Embryonic facial prominence (tissue), 1 donor: Measurements from ENCODE around the gene RNF214.
"Not testable (repeated sequence)": the region's sequence is repeated elsewhere in the genome, so short reads cannot be mapped to it uniquely, and the experiment has no call there.

Source experiments
- DNase-seq: peaks from one replicate; pipeline ENCODE4 v3.0.0-alpha.2; 2016; ENCODE audit errors: extremely low spot score

RNF214 gene

DNA sequence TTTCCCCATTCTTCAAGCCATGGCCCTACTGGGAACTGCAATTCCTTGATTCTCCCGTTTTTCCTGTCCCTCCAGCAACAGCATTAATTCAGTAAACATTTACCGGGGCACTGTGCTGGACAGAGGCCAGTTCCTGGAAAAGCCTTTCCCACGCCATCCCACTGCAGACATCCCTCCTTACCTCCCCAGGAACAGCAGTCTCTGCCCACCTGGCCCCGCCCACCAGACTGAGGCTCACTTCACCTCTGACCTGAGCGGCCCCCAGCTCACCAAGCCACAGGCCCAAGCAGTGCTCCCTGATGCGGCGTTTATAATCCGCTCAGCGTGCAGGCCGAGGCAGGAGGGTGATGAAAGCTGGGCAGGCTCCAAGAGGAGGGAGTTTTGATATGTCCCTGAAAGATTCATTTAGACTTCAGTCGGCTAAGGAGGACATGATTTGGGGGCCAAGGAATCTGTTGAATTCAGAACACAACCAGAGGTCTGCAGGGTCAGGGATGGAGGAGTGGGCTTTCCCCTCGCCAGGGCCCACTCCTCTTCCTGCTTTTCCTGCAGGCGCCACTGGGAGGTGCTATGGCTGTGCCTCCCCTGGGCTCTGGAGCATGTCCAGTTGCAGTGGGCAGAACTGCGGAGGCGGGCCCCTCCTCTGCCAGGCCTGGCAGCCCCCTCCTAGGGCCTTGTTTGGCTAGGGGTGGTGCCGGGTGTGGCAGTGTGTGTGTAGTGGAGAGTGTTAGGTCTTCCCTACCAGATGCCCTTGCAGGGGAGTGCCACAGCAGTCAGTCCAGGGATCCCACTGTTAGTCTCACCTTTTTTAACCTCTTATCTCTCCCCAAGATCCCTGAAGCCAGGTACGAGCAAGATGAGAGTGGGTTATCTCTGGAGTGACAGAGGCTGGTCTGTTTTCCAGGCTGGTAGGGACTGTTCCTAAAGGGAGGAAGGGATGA is 34.7 kb upstream of the RNF214 start:
- no peak for DNase-seq

DNA sequence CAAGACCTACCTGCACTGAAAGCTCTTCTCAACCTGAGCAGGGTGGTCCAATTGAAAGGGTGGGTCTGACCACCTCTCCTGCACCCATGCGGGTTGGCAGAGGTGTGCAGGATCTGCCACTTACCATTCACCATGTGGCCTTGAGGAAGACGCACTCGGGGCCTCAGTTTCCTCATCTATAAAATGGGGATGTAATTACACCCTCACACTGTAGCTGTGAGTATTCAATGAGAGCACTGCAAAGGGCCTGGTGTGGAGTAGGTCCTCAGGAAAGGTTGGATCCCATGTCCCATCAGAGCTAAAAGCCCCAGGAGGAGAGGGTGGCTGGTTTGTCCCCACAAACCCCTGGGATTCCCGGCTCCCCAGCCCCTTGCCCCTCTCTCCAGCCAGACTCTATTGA is 33.9 kb upstream of the RNF214 start:
- DNase-seq: no peak

DNA sequence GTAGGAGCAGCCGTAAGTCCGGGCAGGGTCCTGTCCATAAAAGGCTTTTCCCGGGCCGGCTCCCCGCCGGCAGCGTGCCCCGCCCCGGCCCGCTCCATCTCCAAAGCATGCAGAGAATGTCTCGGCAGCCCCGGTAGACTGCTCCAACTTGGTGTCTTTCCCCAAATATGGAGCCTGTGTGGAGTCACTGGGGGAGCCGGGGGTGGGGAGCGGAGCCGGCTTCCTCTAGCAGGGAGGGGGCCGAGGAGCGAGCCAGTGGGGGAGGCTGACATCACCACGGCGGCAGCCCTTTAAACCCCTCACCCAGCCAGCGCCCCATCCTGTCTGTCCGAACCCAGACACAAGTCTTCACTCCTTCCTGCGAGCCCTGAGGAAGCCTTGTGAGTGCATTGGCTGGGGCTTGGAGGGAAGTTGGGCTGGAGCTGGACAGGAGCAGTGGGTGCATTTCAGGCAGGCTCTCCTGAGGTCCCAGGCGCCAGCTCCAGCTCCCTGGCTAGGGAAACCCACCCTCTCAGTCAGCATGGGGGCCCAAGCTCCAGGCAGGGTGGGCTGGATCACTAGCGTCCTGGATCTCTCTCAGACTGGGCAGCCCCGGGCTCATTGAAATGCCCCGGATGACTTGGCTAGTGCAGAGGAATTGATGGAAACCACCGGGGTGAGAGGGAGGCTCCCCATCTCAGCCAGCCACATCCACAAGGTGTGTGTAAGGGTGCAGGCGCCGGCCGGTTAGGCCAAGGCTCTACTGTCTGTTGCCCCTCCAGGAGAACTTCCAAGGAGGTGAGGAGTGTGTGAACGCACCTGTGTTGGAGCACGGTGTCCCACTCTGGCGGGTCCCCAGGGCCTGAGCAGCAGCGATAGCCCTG is 33.2 kb upstream of the RNF214 start, which contains the start of gene TAGLN:
Gene TAGLN (plus strand): TSS at position 318 of the 863 bp plus-strand sequence. CDS start 3,644 bp downstream, outside the sequence.
- no peak for DNase-seq

GRCh38 chr11:117199916-117200812 is 32.3 kb upstream of the RNF214 start:
- no peak for DNase-seq

DNA sequence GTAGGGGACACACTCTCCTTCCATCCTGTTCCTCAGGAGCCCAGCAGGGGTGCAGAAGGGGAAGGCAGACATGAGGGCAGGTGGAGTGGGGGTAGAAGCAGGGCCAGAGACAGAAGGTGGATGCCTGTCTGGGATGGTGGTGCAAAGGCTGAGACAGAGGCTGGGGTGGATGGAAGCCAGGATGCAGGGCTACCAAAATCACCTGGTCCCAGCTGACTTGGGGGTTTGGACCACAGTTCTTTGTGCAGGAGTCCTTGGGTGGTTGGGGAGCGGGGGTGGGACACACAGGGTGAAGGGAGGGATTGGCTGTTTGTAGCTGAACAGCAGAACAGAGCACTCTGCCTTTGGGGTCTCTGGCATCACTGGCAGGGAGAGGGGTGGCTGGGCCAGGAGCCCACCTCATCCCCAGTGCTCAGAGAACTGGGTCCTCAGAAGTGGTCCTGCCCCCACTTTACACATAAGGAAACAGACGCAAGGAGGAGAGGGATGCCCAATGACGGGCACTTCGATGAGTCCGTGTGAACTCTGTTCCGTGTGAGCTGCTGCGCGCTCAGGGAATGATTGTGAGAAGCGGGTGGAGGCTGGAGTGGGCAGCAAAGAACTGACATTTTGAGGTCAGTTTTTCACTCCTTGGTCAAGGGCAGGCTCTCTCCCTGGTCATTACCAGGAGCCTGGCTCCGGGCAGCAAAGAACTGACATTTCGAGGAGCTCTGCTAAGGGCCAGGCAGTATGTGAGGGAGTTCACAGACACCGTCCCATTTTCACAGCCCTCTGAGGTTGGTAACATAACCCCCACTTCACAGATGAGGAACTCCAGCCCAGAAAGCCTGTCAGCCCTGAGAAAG is 31.4 kb upstream of the RNF214 start:
- DNase-seq: no peak

GRCh38 chr11:117201658-117202305 is 30.7 kb upstream of the RNF214 start:
- DNase-seq: no peak

DNA sequence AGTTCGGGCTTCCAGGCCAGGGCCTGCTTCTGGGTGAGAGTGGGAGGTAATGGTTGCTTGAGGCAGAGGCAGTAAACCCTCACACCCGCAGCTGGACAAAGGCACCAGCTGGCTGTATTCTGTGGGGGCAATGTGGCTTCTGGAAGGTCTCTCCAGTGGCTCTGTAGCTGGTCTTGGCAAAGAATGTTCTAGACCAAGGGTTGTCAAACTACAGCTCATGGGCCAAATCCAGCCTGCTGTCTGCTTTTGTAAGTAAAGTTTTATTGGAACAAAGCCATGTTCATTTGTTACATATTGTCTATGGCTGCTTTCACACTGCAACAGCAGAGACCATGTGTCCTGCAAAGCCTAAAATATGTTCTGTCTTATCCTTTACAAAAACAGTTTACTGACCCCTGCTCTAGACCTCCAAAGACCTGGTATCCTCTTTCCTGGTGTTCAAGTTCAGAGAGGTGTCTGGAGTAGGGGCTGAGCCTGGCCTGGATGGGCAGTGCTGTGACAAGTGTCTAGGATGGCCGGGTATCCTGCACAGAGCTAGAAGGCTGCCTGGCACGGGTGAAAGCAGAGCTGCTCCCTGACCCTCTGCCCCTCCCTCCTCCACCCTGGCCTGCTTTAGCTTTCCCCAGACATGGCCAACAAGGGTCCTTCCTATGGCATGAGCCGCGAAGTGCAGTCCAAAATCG is 29.9 kb upstream of the RNF214 start:
- DNase-seq: no peak

- no peak for DNase-seq
Observed at GRCh38 chr11:117203069-117203407, 29.4 kb upstream of the RNF214 start.

- no peak for DNase-seq
Observed at GRCh38 chr11:117204283-117205080, 28.0 kb upstream of the RNF214 start.

- no peak for DNase-seq
Observed at GRCh38 chr11:117205211-117205818, 27.2 kb upstream of the RNF214 start.

DNA sequence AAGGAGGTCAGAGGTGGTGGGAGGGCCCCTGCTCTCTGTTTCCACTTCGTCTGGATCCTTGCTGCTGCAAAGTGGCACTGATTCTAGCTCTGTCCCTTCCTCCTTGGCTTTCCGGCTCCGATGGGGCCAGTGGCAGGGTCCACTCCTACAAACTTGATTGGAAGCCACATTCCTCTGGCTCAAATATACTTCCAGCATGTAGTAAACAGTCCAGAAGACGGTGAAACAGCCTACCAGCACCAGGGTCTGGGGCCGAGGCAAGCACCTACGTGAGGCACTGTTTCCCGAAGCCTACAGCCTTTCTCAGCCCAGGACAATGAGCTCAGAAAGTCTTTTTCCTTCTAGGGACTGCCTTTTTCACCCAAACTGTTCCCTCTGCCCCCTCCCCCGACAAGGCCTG is 26.4 kb upstream of the RNF214 start:
- not testable (repeated sequence) for DNase-seq

- DNase-seq: not testable (repeated sequence)
Observed at GRCh38 chr11:117206859-117207258, 25.6 kb upstream of the RNF214 start.

GRCh38 chr11:117207481-117207880 is 25.0 kb upstream of the RNF214 start:
- not testable (repeated sequence) for DNase-seq

- DNase-seq: not testable (repeated sequence)
Observed at GRCh38 chr11:117208710-117209109, 23.8 kb upstream of the RNF214 start.

- not testable (repeated sequence) for DNase-seq
Observed at GRCh38 chr11:117209351-117210125, 22.9 kb upstream of the RNF214 start.

DNA sequence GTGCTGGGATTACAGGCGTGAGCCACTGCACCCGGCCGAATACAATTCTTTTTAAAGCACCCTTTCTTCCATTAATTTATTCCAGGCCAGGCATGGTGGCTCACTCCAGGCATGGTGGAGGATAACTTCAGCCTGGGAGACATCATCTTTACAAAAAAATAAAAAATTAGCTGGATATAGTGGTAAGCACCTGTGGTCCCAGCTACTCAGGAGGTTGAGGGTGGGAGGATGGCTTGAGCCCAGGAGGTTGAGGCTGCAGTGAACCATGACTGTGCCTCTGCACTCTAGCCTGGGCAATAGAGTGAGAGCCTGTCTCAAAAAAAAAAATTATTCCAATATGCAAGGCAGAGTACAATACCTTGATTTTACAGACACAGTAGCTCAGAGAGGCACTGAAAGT is 21.9 kb upstream of the RNF214 start:
- no peak for DNase-seq

GRCh38 chr11:117212697-117213355 is 19.6 kb upstream of the RNF214 start:
- no peak for DNase-seq
